Trophoblast cell (in vitro differentiated cells and primary cell): ENCODE results near the gene VPS8.
A peak's percentile ranks its signal among the peaks of the same experiment; 100 is the strongest.

ENCODE experiments used
- DNase-seq, 2 donors: peaks; one replicate each; pipeline ENCODE4 v3.0.0-alpha.2; 2016
- H2AFZ ChIP-seq: 2 replicates; pipeline ENCODE4 v1.6.1; 2013; ENCODE audit warnings: low read length, moderate library complexity, mild to moderate bottlenecking; ENCODE audit not compliant: insufficient read depth, poor library complexity
- H2AK5ac ChIP-seq: 2 replicates; pipeline ENCODE4 v1.6.1; 2013; ENCODE audit warnings: mild to moderate bottlenecking, low read length
- H2BK120ac ChIP-seq: 2 replicates; pipeline ENCODE4 v1.6.1; 2013; ENCODE audit warnings: low read length, mild to moderate bottlenecking, moderate library complexity; ENCODE audit not compliant: insufficient read depth, poor library complexity
- H2BK12ac ChIP-seq: 2 replicates; pipeline ENCODE4 v1.6.1; 2013; ENCODE audit warnings: mild to moderate bottlenecking, low read length, moderate library complexity
- H2BK5ac ChIP-seq: 2 replicates; pipeline ENCODE4 v1.6.1; 2013; ENCODE audit warnings: low read length, low read depth, moderate library complexity, mild to moderate bottlenecking; ENCODE audit not compliant: poor library complexity
- H3K14ac ChIP-seq: 2 replicates; pipeline ENCODE4 v1.6.1; 2013; ENCODE audit warnings: mild to moderate bottlenecking, low read length
- H3K18ac ChIP-seq: 2 replicates; pipeline ENCODE4 v1.6.1; 2013; ENCODE audit warnings: mild to moderate bottlenecking, low read length
- H3K23ac ChIP-seq: 2 replicates; pipeline ENCODE4 v1.6.1; 2013; ENCODE audit warnings: low read length
- H3K27ac ChIP-seq: 2 replicates; pipeline ENCODE4 v1.5.1; 2013; ENCODE audit warnings: low read depth, mild to moderate bottlenecking, inconsistent platforms, low read length, moderate library complexity
- H3K27me3 ChIP-seq: 2 replicates; pipeline ENCODE4 v1.6.1; 2013; ENCODE audit warnings: inconsistent platforms, mild to moderate bottlenecking, low read length, moderate library complexity; ENCODE audit not compliant: insufficient read depth
- H3K36me3 ChIP-seq, 2 experiments: 1 replicate in 1 of 2; 2 replicates in 1 of 2; pipeline ENCODE4 v1.6.1; 2013; ENCODE audit warnings: low read length in 2 of 2, mild to moderate bottlenecking in 2 of 2, moderate library complexity in 1 of 2; ENCODE audit not compliant: insufficient read depth in 2 of 2, control insufficient read depth in 1 of 2
- H3K4ac ChIP-seq: 2 replicates; pipeline ENCODE4 v1.6.1; 2013; ENCODE audit warnings: low read depth, mild to moderate bottlenecking, low read length, moderate library complexity
- H3K4me1 ChIP-seq, 2 experiments: 1 replicate in 1 of 2; 2 replicates in 1 of 2; pipeline ENCODE4 v1.6.1; 2013; ENCODE audit warnings: low read length in 2 of 2, mild to moderate bottlenecking in 2 of 2, moderate library complexity in 1 of 2; ENCODE audit not compliant: insufficient read depth in 2 of 2, control insufficient read depth in 1 of 2
- H3K4me2 ChIP-seq: 2 replicates; pipeline ENCODE4 v1.6.1; 2013; ENCODE audit warnings: inconsistent platforms, mild to moderate bottlenecking, low read length, moderate library complexity
- H3K4me3 ChIP-seq: 2 replicates; pipeline ENCODE4 v1.5.1; 2013; ENCODE audit warnings: mild to moderate bottlenecking, low read depth, low read length, inconsistent platforms
- H3K79me1 ChIP-seq: one replicate; pipeline ENCODE4 v1.6.1; 2013; ENCODE audit warnings: low read length
- H3K79me2 ChIP-seq: 2 replicates; pipeline ENCODE4 v1.6.1; 2013; ENCODE audit warnings: low read length, mild to moderate bottlenecking; ENCODE audit not compliant: control insufficient read depth, insufficient read depth, poor library complexity
- H3K9ac ChIP-seq: 2 replicates; pipeline ENCODE4 v1.6.1; 2013; ENCODE audit warnings: mild to moderate bottlenecking, low read length
- H3K9me3 ChIP-seq: 2 replicates; pipeline ENCODE4 v1.6.1; 2013; ENCODE audit warnings: low read depth, mild to moderate bottlenecking, control low read depth, inconsistent platforms, low read length; ENCODE audit not compliant: insufficient read depth
- H4K12ac ChIP-seq: 2 replicates; pipeline ENCODE4 v1.6.1; 2013; ENCODE audit warnings: low read depth, mild to moderate bottlenecking, low read length, moderate library complexity
- H4K8ac ChIP-seq: 2 replicates; pipeline ENCODE4 v1.6.1; 2013; ENCODE audit warnings: low read depth, mild to moderate bottlenecking, low read length, moderate library complexity
- H4K91ac ChIP-seq: one replicate; pipeline ENCODE4 v1.6.1; 2013; ENCODE audit warnings: low read depth, mild to moderate bottlenecking, low read length, moderate library complexity
- WGBS: extraction: QIAGEN DNeasy Blood & Tissue Kit; methylation state at CpG from one replicate; pipeline ENCODE4 v1.1.7; 2013; ENCODE audit warnings: missing lambda C conversion rate; ENCODE audit not compliant: insufficient read length, insufficient coverage; ENCODE audit errors: extremely low coverage; 5-methylcytosine and 5-hydroxymethylcytosine counted together

Gene VPS8

DNA sequence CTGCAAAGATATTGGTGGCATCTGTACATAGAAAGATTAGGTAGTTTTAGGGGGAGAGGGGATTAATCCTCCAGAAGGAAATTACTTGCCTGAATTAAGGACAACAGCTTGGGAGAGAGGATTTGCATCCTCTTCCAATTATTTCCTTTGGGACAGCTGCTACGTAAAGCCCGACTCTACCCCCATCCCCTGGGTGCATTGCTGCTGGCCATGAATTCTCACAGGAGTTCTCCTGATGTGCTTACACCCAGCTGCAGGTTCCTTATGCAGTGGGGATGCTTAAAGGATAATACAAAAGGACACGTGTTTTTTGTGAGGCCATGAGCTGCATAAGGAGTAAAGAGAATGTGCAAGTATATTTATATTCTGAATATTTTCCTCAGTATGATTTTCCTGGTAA lies 132.3 kb downstream of the VPS8 start:
- H3K36me3 ChIP-seq: no peaks in the 10 kb centered on the region
- no peaks in the 10 kb centered on the region for H3K79me1 ChIP-seq
- H3K18ac ChIP-seq: no peak overlapping the region
- H4K8ac ChIP-seq: no peak overlapping the region
- no peak overlapping the region for H2BK120ac ChIP-seq
- no peaks in the 10 kb centered on the region for H3K4me1 ChIP-seq
- no CpG with 5 or more reads among the region's 3 CpGs for WGBS
- H3K14ac ChIP-seq: no peak overlapping the region
- no peaks in the 10 kb centered on the region for H3K79me2 ChIP-seq
- no peak overlapping the region for H2BK5ac ChIP-seq
- H3K4me2 ChIP-seq: no peak overlapping the region
- H2AK5ac ChIP-seq: no peak overlapping the region
- H4K91ac ChIP-seq: no peak overlapping the region
- no peaks in the 10 kb centered on the region for H3K9me3 ChIP-seq
- no peak overlapping the region for H3K4ac ChIP-seq
- H3K4me3 ChIP-seq: no peak overlapping the region
- no peak for DNase-seq
- no peak overlapping the region for H3K27ac ChIP-seq
- no peak overlapping the region for H2BK12ac ChIP-seq
- no peak overlapping the region for H3K23ac ChIP-seq
- H4K12ac ChIP-seq: no peak overlapping the region
- no peaks in the 10 kb centered on the region for H3K27me3 ChIP-seq
- H3K9ac ChIP-seq: no peak overlapping the region
- H2AFZ ChIP-seq: no peak overlapping the region

DNA sequence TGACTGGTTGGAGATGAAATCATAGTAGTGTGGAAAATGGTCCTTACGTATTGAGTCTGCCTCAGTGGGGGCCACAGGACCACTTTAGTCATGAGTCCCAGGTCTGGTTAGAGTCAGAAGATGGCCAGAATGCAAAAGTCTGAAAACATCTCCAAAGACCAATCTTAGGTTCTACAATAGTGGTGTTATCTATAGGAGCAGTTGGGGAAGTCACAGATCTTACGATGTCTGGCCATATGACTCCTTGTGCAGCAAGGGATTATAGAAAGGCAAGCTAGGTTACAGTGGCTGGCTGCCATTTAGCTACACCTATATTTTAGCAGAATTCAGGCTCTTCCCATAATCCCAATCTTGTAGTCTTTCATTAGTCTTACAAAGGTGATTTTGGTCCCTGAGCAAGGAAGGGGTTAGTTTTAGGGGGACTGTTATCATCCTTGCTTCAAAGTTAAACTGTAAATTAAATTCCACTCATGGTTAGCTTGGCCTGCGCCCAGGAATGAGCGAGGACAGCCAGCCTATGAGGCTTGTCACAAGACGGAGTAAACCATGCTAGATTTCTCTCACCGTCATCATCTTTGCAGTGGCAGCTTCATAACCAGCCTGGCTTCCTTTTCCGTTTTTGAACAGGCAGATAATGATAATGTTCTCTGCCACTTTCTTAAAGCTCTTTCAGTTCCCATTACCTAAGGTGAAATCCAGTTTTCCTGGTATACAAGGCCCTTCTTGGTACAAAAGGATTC lies 134.1 kb downstream of the VPS8 start:
- Histone ChIP-seq H4K8ac (no peak overlapping the region), H4K91ac (no peak overlapping the region), H3K9me3 (no peaks in the 10 kb centered on the region), H3K9ac (no peak overlapping the region), H2BK5ac (no peak overlapping the region), H3K4ac (no peak overlapping the region), H3K36me3 (no peaks in the 10 kb centered on the region), H3K4me3 (no peak overlapping the region), H2AK5ac (no peak overlapping the region), H3K79me1 (no peaks in the 10 kb centered on the region), H3K14ac (no peak overlapping the region), H2BK120ac (no peak overlapping the region), H3K18ac (no peak overlapping the region), H3K23ac (no peak overlapping the region), H4K12ac (no peak overlapping the region), H2AFZ (no peak overlapping the region), H3K4me2 (no peak overlapping the region), H2BK12ac (no peak overlapping the region), H3K27ac (no peak overlapping the region), H3K79me2 (no peaks in the 10 kb centered on the region), H3K27me3 (no peaks in the 10 kb centered on the region), H3K4me1 (no peaks in the 10 kb centered on the region)
- WGBS: no CpG with 5 or more reads among the region's 7 CpGs
- DNase-seq: no peak

DNA sequence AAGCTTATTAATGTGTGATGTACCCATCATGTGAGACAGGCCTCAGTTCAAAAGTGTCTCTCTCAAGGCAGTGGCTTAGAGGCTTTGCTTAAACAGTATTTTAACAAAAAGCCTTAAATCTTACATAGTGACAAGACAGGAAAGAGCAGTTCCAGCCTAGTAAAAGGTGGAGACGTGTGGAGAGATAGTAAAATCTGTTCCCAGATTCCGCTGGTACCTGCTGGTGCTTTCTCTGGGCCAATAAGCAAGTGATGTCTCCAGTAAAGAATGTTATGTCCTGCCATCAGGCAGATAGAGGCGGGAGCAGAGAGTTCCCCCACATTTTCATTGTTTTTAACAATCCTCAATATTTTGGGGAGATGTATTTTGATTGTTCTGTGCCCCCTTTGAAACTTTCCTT lies 135.0 kb downstream of the VPS8 start:
- H4K91ac ChIP-seq: no peak overlapping the region
- no peak overlapping the region for H2BK120ac ChIP-seq
- H2AK5ac ChIP-seq: no peak overlapping the region
- H2BK5ac ChIP-seq: no peak overlapping the region
- H3K4me3 ChIP-seq: no peak overlapping the region
- H4K8ac ChIP-seq: no peak overlapping the region
- H3K14ac ChIP-seq: no peak overlapping the region
- H3K18ac ChIP-seq: no peak overlapping the region
- H3K9ac ChIP-seq: no peak overlapping the region
- no peaks in the 10 kb centered on the region for H3K4me1 ChIP-seq
- no peaks in the 10 kb centered on the region for H3K79me1 ChIP-seq
- H3K27me3 ChIP-seq: no peaks in the 10 kb centered on the region
- no peak overlapping the region for H3K4ac ChIP-seq
- H3K23ac ChIP-seq: no peak overlapping the region
- H2AFZ ChIP-seq: no peak overlapping the region
- H3K36me3 ChIP-seq: no peaks in the 10 kb centered on the region
- DNase-seq: peak; percentile 8 to 61
- no peak overlapping the region for H4K12ac ChIP-seq
- H3K79me2 ChIP-seq: no peaks in the 10 kb centered on the region
- WGBS: no CpG with 5 or more reads among the region's 3 CpGs
- no peak overlapping the region for H2BK12ac ChIP-seq
- H3K9me3 ChIP-seq: no peaks in the 10 kb centered on the region
- no peak overlapping the region for H3K4me2 ChIP-seq
- H3K27ac ChIP-seq: no peak overlapping the region

DNA sequence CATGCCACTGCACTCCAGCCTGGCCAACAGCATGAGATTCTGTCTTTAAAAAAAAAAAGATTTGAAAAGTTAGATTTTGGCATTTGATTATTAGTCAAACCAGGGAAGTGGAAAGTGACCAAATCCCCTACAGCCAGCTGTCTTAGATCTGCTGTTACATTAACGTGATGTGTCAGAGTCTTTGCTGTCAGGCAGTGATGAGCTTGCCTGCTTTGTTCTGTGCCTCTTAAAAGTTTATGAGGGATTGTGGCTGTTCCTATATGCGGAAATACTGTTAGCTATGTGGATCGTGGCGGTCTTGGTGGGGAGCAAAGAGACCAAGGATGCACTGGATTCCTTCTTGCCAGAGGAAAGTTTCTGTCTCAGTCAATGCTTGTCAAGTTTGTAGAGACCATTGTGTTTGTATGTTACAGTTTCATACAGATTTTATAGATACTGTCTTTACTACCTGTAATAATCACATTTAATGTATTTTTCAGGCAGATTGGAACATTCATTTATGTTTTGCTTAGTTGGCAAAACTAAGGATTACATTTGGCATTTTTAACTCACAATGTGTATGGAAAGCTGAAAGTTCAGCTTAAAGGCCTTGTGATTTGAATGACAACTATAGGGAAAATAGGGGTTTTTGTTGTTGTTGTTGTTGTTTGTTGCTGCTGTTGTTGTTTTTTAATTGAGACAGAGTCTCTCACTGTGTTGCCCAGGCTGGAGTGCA lies 137.4 kb downstream of the VPS8 start:
- Histone ChIP-seq H3K79me2 (no peaks in the 10 kb centered on the region), H3K23ac (no peak overlapping the region), H3K27ac (no peak overlapping the region), H3K18ac (no peak overlapping the region), H3K36me3 (no peaks in the 10 kb centered on the region), H3K4me1 (peaks cover 9 to 12% of the 10 kb centered on the region in 2 experiments), H3K4me3 (no peak overlapping the region), H2BK5ac (no peak overlapping the region), H3K4me2 (no peak overlapping the region), H2AFZ (no peak overlapping the region), H3K9ac (no peak overlapping the region), H4K12ac (no peak overlapping the region), H2BK12ac (no peak overlapping the region), H4K8ac (no peak overlapping the region), H4K91ac (no peak overlapping the region), H3K14ac (no peak overlapping the region), H3K9me3 (no peaks in the 10 kb centered on the region), H2BK120ac (no peak overlapping the region), H3K4ac (no peak overlapping the region), H2AK5ac (no peak overlapping the region), H3K79me1 (no peaks in the 10 kb centered on the region), H3K27me3 (no peaks in the 10 kb centered on the region)
- WGBS: no CpG with 5 or more reads among the region's 4 CpGs
- DNase-seq: no peak
